ENCODE data around the gene IFT25.

The IFT25 gene

GRCh38 chr1:53927376-53927881, 18.1 kb downstream of the IFT25 start:
- no peak for DNase-seq (ENCODE audit: low read depth)

GRCh38 chr1:53919675-53920066, 25.8 kb downstream of the IFT25 start:
- DNase-seq (ENCODE audit: low read depth), result peak; percentile 51

GRCh38 chr1:53918343-53918742, 27.2 kb downstream of the IFT25 start:
- peak; percentile 38 for DNase-seq (ENCODE audit: low read depth)

GRCh38 chr1:53913352-53914033, 32.0 kb downstream of the IFT25 start:
- DNase-seq (ENCODE audit: low read depth), result no peak

- DNase-seq (ENCODE audit: low read depth), result no peak
These were observed 34.1 kb downstream of the IFT25 start for GRCh38 chr1:53911442-53911841.

- peak; percentile 61 for DNase-seq (ENCODE audit: low read depth)
These were observed 35.6 kb downstream of the IFT25 start for GRCh38 chr1:53909946-53910345.

- no peak for DNase-seq (ENCODE audit: low read depth)
These were observed 39.4 kb downstream of the IFT25 start for GRCh38 chr1:53906121-53906520.

- no peak for DNase-seq (ENCODE audit: low read depth)
These were observed 40.0 kb downstream of the IFT25 start for GRCh38 chr1:53905509-53905908.

- DNase-seq (ENCODE audit: low read depth), result no peak
These were observed 43.0 kb downstream of the IFT25 start for GRCh38 chr1:53902235-53903138.

- DNase-seq (ENCODE audit: low read depth), result no peak
These were observed 45.8 kb downstream of the IFT25 start for GRCh38 chr1:53899708-53900107.

GRCh38 chr1:53899206-53899628, 46.3 kb downstream of the IFT25 start:
- DNase-seq (ENCODE audit: low read depth), result no peak

- peak; percentile 68 for DNase-seq (ENCODE audit: low read depth)
These were observed 48.8 kb downstream of the IFT25 start for GRCh38 chr1:53896635-53897229.

- no peak for DNase-seq (ENCODE audit: low read depth)
These were observed 50.1 kb downstream of the IFT25 start for GRCh38 chr1:53895421-53895820.

- DNase-seq (ENCODE audit: low read depth), result no peak
These were observed 50.9 kb downstream of the IFT25 start for GRCh38 chr1:53894644-53895043.

- DNase-seq (ENCODE audit: low read depth), result no peak
These were observed 51.4 kb downstream of the IFT25 start, which contains the start of gene DIO1 for GRCh38 chr1:53893999-53894636. DIO1 (plus strand) TSS chr1:53894187; CDS start chr1:53894211, 24 bp downstream.

GRCh38 chr1:53892911-53893310, 52.6 kb downstream of the IFT25 start:
- no peak for DNase-seq (ENCODE audit: low read depth)

- no peak for DNase-seq (ENCODE audit: low read depth)
These were observed 53.8 kb downstream of the IFT25 start for GRCh38 chr1:53891678-53892077.

GRCh38 chr1:53891018-53891417, 54.5 kb downstream of the IFT25 start:
- no peak for DNase-seq (ENCODE audit: low read depth)

- no peak for DNase-seq (ENCODE audit: low read depth)
These were observed 55.0 kb downstream of the IFT25 start for GRCh38 chr1:53890522-53890941.

GRCh38 chr1:53889304-53890298, 55.9 kb downstream of the IFT25 start, which contains the start of gene YIPF1:
YIPF1 (minus strand) TSS chr1:53889797; CDS start chr1:53888937, 860 bp downstream.
- DNase-seq (ENCODE audit: low read depth), result peak; percentile 94

- DNase-seq (ENCODE audit: low read depth), result no peak
These were observed 56.8 kb downstream of the IFT25 start for GRCh38 chr1:53888681-53889080.
